CD4-positive, CD25-positive, alpha-beta regulatory T cell (primary cell): ENCODE results near the gene HARBI1. TPM values are rescaled to one million over a fixed set of nuclear protein-coding genes. Genes with fewer than 3 reads are reported as not detected.

Experiments
- ATAC-seq, 2 donors: fragments of 150-1000 bp; cut with Tn5 transposase; one replicate each; pipeline ENCODE4 v1.10.0; 2021; ENCODE audit warnings: low read depth in 2 of 2, moderate number of reproducible peaks in 2 of 2, moderate library complexity in 1 of 2
- DNase-seq, 3 donors: peaks; one replicate each; pipeline versions ENCODE4 v3.0.0 to v3.0.0-alpha.2; 2012 to 2022; ENCODE audit warnings: mixed read lengths in 1 of 3
- H3K27ac ChIP-seq: one replicate; pipeline ENCODE4 v1.7.0; 2013; ENCODE audit warnings: mild to moderate bottlenecking, low read length; ENCODE audit not compliant: insufficient read depth, poor library complexity, severe bottlenecking
- H3K27me3 ChIP-seq: one replicate; pipeline ENCODE4 v1.7.0; 2013; ENCODE audit warnings: low read length; ENCODE audit not compliant: control insufficient read depth, insufficient read depth
- H3K36me3 ChIP-seq: one replicate; pipeline ENCODE4 v1.7.0; 2013; ENCODE audit warnings: mild to moderate bottlenecking, low read length, moderate library complexity; ENCODE audit not compliant: control insufficient read depth, insufficient read depth
- H3K4me1 ChIP-seq: 2 replicates; pipeline ENCODE4 v1.7.0; 2013; ENCODE audit warnings: mild to moderate bottlenecking, low read length; ENCODE audit not compliant: insufficient read depth, control insufficient read depth, poor library complexity, severe bottlenecking
- H3K4me3 ChIP-seq: one replicate; pipeline ENCODE4 v1.7.0; 2013; ENCODE audit warnings: low read depth, mild to moderate bottlenecking, low read length, moderate library complexity
- H3K9me3 ChIP-seq, 2 experiments: 1 replicate in 1 of 2; 2 replicates in 1 of 2; pipeline ENCODE4 v1.7.0; 2013; ENCODE audit warnings: low read length in 2 of 2, mild to moderate bottlenecking in 1 of 2, moderate library complexity in 1 of 2; ENCODE audit not compliant: control insufficient read depth in 2 of 2
- H3K27ac Mint-ChIP-seq, 3 donors: one replicate each; pipeline ENCODE4 v1.8.0; 2020 to 2022; ENCODE audit warnings: mild to moderate bottlenecking in 3 of 3, mixed read lengths in 3 of 3, moderate library complexity in 2 of 3
- H3K27me3 Mint-ChIP-seq: one replicate; pipeline ENCODE4 v1.8.0; 2022; ENCODE audit warnings: mild to moderate bottlenecking, mixed read lengths
- H3K36me3 Mint-ChIP-seq: one replicate; pipeline ENCODE4 v1.8.0; 2020; ENCODE audit warnings: mixed read lengths
- H3K4me1 Mint-ChIP-seq, 4 donors: one replicate each; pipeline ENCODE4 v1.8.0; 2020 to 2022; ENCODE audit warnings: mixed read lengths in 4 of 4, mild to moderate bottlenecking in 1 of 4
- H3K4me3 Mint-ChIP-seq, 4 donors: one replicate each; pipeline ENCODE4 v1.8.0; 2020 to 2022; ENCODE audit warnings: mild to moderate bottlenecking in 4 of 4, mixed read lengths in 4 of 4, moderate library complexity in 3 of 4
- H3K9me3 Mint-ChIP-seq, 7 donors: one replicate each; pipeline ENCODE4 v1.8.0; 2020 to 2022; ENCODE audit warnings: mixed read lengths in 7 of 7, mild to moderate bottlenecking in 3 of 7, moderate library complexity in 2 of 7
- polyA plus RNA-seq, 4 donors: library from polyadenylated mRNA; unstranded; fragments of 300-500 nt; fragmentation: Illumina TruSeq; gene quantifications; one replicate each; pipeline ENCODE4 v1.2.3, GENCODE V29; 2021
- total RNA-seq: library from RNA; stranded (reverse); gene quantifications from one replicate; pipeline ENCODE4 v1.2.3, GENCODE V29; 2022

HARBI1 gene
- total and polyA plus RNA-seq, 5 donors from 2014 or later = 8.4 to 19.2 (median 10.2) TPM

- Mint-ChIP-seq H3K9me3 (no peaks in the 10 kb centered on the region), H3K4me1 (peaks cover 0 to 35% (median 17%) of the 10 kb centered on the region in 4 donors), H3K27ac (no peak overlapping the region), H3K36me3 (peaks cover 31% of the 10 kb centered on the region), H3K4me3 (no peak overlapping the region), H3K27me3 (no peaks in the 10 kb centered on the region)
- Histone ChIP-seq H3K36me3 (peaks cover 54% of the 10 kb centered on the region), H3K4me1 (no peaks in the 10 kb centered on the region), H3K4me3 (no peak overlapping the region), H3K27me3 (no peaks in the 10 kb centered on the region), H3K9me3 (no peaks in the 10 kb centered on the region), H3K27ac (no peak overlapping the region)
- DNase-seq (no peak), ATAC-seq (no peak)
Observed at GRCh38 chr11:46631676-46632075, 14.6 kb upstream of the HARBI1 start.

GRCh38 chr11:46630237-46630636 is 13.2 kb upstream of the HARBI1 start:
- no peaks in the 10 kb centered on the region for H3K9me3 Mint-ChIP-seq
- DNase-seq = no peak
- peaks cover 52% of the 10 kb centered on the region for H3K36me3 ChIP-seq
- no peak overlapping the region for H3K27ac ChIP-seq
- H3K27me3 Mint-ChIP-seq = no peaks in the 10 kb centered on the region
- no peak for ATAC-seq
- no peak overlapping the region for H3K4me3 Mint-ChIP-seq
- H3K27me3 ChIP-seq = no peaks in the 10 kb centered on the region
- no peak overlapping the region for H3K4me3 ChIP-seq
- H3K27ac Mint-ChIP-seq = no peak overlapping the region
- H3K9me3 ChIP-seq = no peaks in the 10 kb centered on the region
- peaks cover 0 to 34% (median 21%) of the 10 kb centered on the region in 4 donors for H3K4me1 Mint-ChIP-seq
- H3K36me3 Mint-ChIP-seq = peaks cover 29% of the 10 kb centered on the region
- no peaks in the 10 kb centered on the region for H3K4me1 ChIP-seq

GRCh38 chr11:46628961-46629360 is 11.9 kb upstream of the HARBI1 start:
- Histone ChIP-seq H3K4me1 (no peaks in the 10 kb centered on the region), H3K4me3 (no peak overlapping the region), H3K9me3 (no peaks in the 10 kb centered on the region), H3K27ac (no peak overlapping the region), H3K36me3 (peaks cover 65% of the 10 kb centered on the region), H3K27me3 (no peaks in the 10 kb centered on the region)
- Mint-ChIP-seq H3K4me1 (peaks cover 0 to 43% (median 25%) of the 10 kb centered on the region in 4 donors), H3K27ac (no peak overlapping the region), H3K36me3 (peaks cover 32% of the 10 kb centered on the region), H3K27me3 (no peaks in the 10 kb centered on the region), H3K9me3 (no peaks in the 10 kb centered on the region), H3K4me3 (no peak overlapping the region)
- no peak for ATAC-seq
- no peak for DNase-seq

- Histone ChIP-seq H3K4me1 (peaks cover 3% of the 10 kb centered on the region), H3K36me3 (peaks cover 64% of the 10 kb centered on the region), H3K27ac (no peak overlapping the region), H3K4me3 (no peak overlapping the region), H3K9me3 (no peaks in the 10 kb centered on the region), H3K27me3 (no peaks in the 10 kb centered on the region)
- no peak overlapping the region for H3K4me3 Mint-ChIP-seq
- ATAC-seq (no peak), DNase-seq (no peak)
- peaks cover 18 to 47% (median 37%) of the 10 kb centered on the region in 4 donors for H3K4me1 Mint-ChIP-seq
- H3K27ac Mint-ChIP-seq = peak overlapping the region in 1 of 3 donors; percentile 71
- no peaks in the 10 kb centered on the region for H3K27me3 Mint-ChIP-seq
- H3K9me3 Mint-ChIP-seq = no peaks in the 10 kb centered on the region
- peaks cover 34% of the 10 kb centered on the region for H3K36me3 Mint-ChIP-seq
Observed at GRCh38 chr11:46625406-46625805, 8.4 kb upstream of the HARBI1 start.

- Histone ChIP-seq H3K9me3 (no peaks in the 10 kb centered on the region), H3K4me1 (peaks cover 42% of the 10 kb centered on the region), H3K27me3 (no peaks in the 10 kb centered on the region), H3K4me3 (peak overlapping the region; percentile 97), H3K27ac (peak overlapping the region; percentile 23), H3K36me3 (peaks cover 23% of the 10 kb centered on the region)
- peak overlapping the region in 2 of 3 donors; percentile 32 to 99 for H3K27ac Mint-ChIP-seq
- H3K9me3 Mint-ChIP-seq = no peaks in the 10 kb centered on the region
- no peak for ATAC-seq
- peaks cover 4% of the 10 kb centered on the region for H3K27me3 Mint-ChIP-seq
- no peak for DNase-seq
- peaks cover 32 to 60% (median 41%) of the 10 kb centered on the region in 4 donors for H3K4me1 Mint-ChIP-seq
- peak overlapping the region; percentile 55 to 98 (median 90) for H3K4me3 Mint-ChIP-seq
- H3K36me3 Mint-ChIP-seq = peaks cover 18% of the 10 kb centered on the region
Observed at GRCh38 chr11:46618837-46619236, 1.8 kb upstream of the HARBI1 start.

- Mint-ChIP-seq H3K4me3 (peak overlapping the region; percentile 95 to 100 (median 97)), H3K27ac (peak overlapping the region; percentile 99 to 100 (median 99)), H3K36me3 (peaks cover 18% of the 10 kb centered on the region), H3K4me1 (peaks cover 32 to 65% (median 41%) of the 10 kb centered on the region in 4 donors), H3K9me3 (no peaks in the 10 kb centered on the region), H3K27me3 (peaks cover 4% of the 10 kb centered on the region)
- peak overlapping the region; percentile 99 for H3K27ac ChIP-seq
- no peak for DNase-seq
- peak overlapping the region; percentile 97 for H3K4me3 ChIP-seq
- H3K27me3 ChIP-seq = no peaks in the 10 kb centered on the region
- no peak for ATAC-seq
- H3K36me3 ChIP-seq = peaks cover 19% of the 10 kb centered on the region
- peaks cover 48% of the 10 kb centered on the region for H3K4me1 ChIP-seq
- no peaks in the 10 kb centered on the region for H3K9me3 ChIP-seq
Observed at GRCh38 chr11:46617972-46618314, 916 bp upstream of the HARBI1 start.

- H3K27ac ChIP-seq = peak overlapping the region; percentile 99
- peak in 1 of 3 donors; percentile 43 for DNase-seq
- no peaks in the 10 kb centered on the region for H3K27me3 ChIP-seq
- peak overlapping the region; percentile 97 for H3K4me3 ChIP-seq
- peaks cover 27 to 64% (median 40%) of the 10 kb centered on the region in 4 donors for H3K4me1 Mint-ChIP-seq
- peaks cover 10% of the 10 kb centered on the region for H3K36me3 Mint-ChIP-seq
- H3K9me3 Mint-ChIP-seq = no peaks in the 10 kb centered on the region
- peak overlapping the region; percentile 99 to 100 (median 99) for H3K27ac Mint-ChIP-seq
- H3K9me3 ChIP-seq = no peaks in the 10 kb centered on the region
- H3K36me3 ChIP-seq = peaks cover 10% of the 10 kb centered on the region
- ATAC-seq = no peak
- H3K27me3 Mint-ChIP-seq = peaks cover 4% of the 10 kb centered on the region
- H3K4me1 ChIP-seq = peaks cover 57% of the 10 kb centered on the region
- peak overlapping the region; percentile 95 to 100 (median 97) for H3K4me3 Mint-ChIP-seq
Observed at GRCh38 chr11:46616551-46617133, 385 bp downstream of the HARBI1 start.

GRCh38 chr11:46615756-46616155 is 1.3 kb downstream of the HARBI1 start:
- Mint-ChIP-seq H3K9me3 (no peaks in the 10 kb centered on the region), H3K4me3 (peak overlapping the region; percentile 95 to 100 (median 97)), H3K36me3 (peaks cover 3% of the 10 kb centered on the region), H3K27ac (peak overlapping the region in 2 of 3 donors; percentile 32 to 99), H3K27me3 (peaks cover 4% of the 10 kb centered on the region), H3K4me1 (peaks cover 20 to 60% (median 35%) of the 10 kb centered on the region in 4 donors)
- H3K27ac ChIP-seq = no peak overlapping the region
- H3K4me3 ChIP-seq = peak overlapping the region; percentile 97
- no peaks in the 10 kb centered on the region for H3K9me3 ChIP-seq
- ATAC-seq (no peak), DNase-seq (no peak)
- peaks cover 3% of the 10 kb centered on the region for H3K36me3 ChIP-seq
- peaks cover 61% of the 10 kb centered on the region for H3K4me1 ChIP-seq
- H3K27me3 ChIP-seq = no peaks in the 10 kb centered on the region
